ENCODE data around the gene DIPK2B. TPM values are rescaled to one million over a fixed set of nuclear protein-coding genes. Genes with fewer than 3 reads are reported as not detected.

DIPK2B gene
- total and polyA plus RNA-seq, 10 of the 15 experiments (the other 5 are each of a cell fraction or from before 2014, with no cell fraction given) = not detected

- ATAC-seq (no peak), DNase-seq (ENCODE audit: low read depth, low spot score) (no peak), FAIRE-seq (no peak)
- CTCF ChIA-PET = no interaction called here
- in situ Hi-C loops (cut with MboI) = no loop called here
- H3K4me3 ChIP-seq = no peak overlapping the region
- no peaks in the 10 kb centered on the region for H3K27me3 ChIP-seq (replicated peaks in 1 of 2; ENCODE audit: control insufficient read depth in 2 of 2, insufficient read depth in 2 of 2, low read length in 1 of 2)
- POLR2A ChIA-PET = no interaction called here
- H3K4me1 ChIP-seq (ENCODE audit: control insufficient read depth, insufficient read depth, low read length) = no peaks in the 10 kb centered on the region
- H3K27ac ChIP-seq (ENCODE audit: control insufficient read depth, insufficient read depth) = no peak overlapping the region
- no peaks in the 10 kb centered on the region for H3K36me3 ChIP-seq (ENCODE audit: control insufficient read depth in 2 of 2, insufficient read depth in 2 of 2, low read length in 1 of 2)
- no peak overlapping the region for H2AFZ ChIP-seq (ENCODE audit: control insufficient read depth, low read depth, low read length)
- no peaks in the 10 kb centered on the region for H3K9me3 ChIP-seq (replicated peaks; ENCODE audit: control insufficient read depth, insufficient read depth, low read length)
- no peak overlapping the region for H3K4me2 ChIP-seq (ENCODE audit: control insufficient read depth, insufficient read depth)
- intact Hi-C loops (cut with micrococcal nuclease; ENCODE audit: unreplicated experiment) = no loop called here
- RAD21 ChIA-PET (ENCODE audit: unreplicated experiment) = no interaction called here
- SMC1A ChIA-PET (ENCODE audit: uncharacterized antibody, unreplicated experiment) = no interaction called here
- no TSS peak for BruUV-seq (replicated peaks)
- H3K9ac ChIP-seq (ENCODE audit: control insufficient read depth, insufficient read depth, low read length) = no peak overlapping the region
- no peaks in the 10 kb centered on the region for H4K20me1 ChIP-seq (ENCODE audit: control insufficient read depth, insufficient read depth)
- no peaks in the 10 kb centered on the region for H3K79me2 ChIP-seq (ENCODE audit: control insufficient read depth, insufficient read depth, low read length)
- no peak for TF ChIP-seq ZSCAN29 (IDR thresholded peaks at IDR 0.05)
- TF ChIP-seq MLLT1 (IDR thresholded peaks at IDR 0.05) = no peak
- TF ChIP-seq KDM1A (IDR thresholded peaks at IDR 0.05; ENCODE audit: borderline replicate concordance) = no peak
- TF ChIP-seq ZNF24 (IDR thresholded peaks at IDR 0.05) = no peak
- TF ChIP-seq, protein P1, sequence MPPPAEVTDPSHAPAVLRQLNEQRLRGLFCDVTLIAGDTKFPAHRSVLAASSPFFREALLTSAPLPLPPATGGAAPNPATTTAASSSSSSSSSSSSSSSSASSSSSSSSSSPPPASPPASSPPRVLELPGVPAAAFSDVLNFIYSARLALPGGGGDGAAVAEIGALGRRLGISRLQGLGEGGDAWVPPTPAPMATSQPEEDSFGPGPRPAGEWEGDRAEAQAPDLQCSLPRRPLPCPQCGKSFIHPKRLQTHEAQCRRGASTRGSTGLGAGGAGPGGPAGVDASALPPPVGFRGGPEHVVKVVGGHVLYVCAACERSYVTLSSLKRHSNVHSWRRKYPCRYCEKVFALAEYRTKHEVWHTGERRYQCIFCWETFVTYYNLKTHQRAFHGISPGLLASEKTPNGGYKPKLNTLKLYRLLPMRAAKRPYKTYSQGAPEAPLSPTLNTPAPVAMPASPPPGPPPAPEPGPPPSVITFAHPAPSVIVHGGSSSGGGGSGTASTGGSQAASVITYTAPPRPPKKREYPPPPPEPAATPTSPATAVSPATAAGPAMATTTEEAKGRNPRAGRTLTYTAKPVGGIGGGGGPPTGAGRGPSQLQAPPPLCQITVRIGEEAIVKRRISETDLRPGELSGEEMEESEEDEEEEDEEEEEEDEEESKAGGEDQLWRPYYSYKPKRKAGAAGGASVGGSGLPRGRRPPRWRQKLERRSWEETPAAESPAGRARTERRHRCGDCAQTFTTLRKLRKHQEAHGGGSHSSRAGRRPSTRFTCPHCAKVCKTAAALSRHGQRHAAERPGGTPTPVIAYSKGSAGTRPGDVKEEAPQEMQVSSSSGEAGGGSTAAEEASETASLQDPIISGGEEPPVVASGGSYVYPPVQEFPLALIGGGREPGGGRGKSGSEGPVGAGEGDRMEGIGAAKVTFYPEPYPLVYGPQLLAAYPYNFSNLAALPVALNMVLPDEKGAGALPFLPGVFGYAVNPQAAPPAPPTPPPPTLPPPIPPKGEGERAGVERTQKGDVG (CRISPR knock-in tag; IDR thresholded peaks at IDR 0.05) = no peak
- no peak for TF ChIP-seq ASH2L (IDR thresholded peaks at IDR 0.05; ENCODE audit: borderline replicate concordance, low read depth)
- TF ChIP-seq STAT1 (conservative IDR thresholded peaks at IDR 0.05) = no peak
- TF ChIP-seq RELB (IDR thresholded peaks at IDR 0.05; ENCODE audit: low read depth) = no peak
- TF ChIP-seq EP300 (IDR thresholded peaks at IDR 0.05; ENCODE audit: borderline replicate concordance in 1 of 2, control insufficient read depth in 1 of 2, low read depth in 2 of 2, low read length in 2 of 2) = no peak
- TF ChIP-seq FOXK2 (IDR thresholded peaks at IDR 0.05) = no peak
- TF ChIP-seq CREM (IDR thresholded peaks at IDR 0.05; ENCODE audit: low read depth) = no peak
- no peak for TF ChIP-seq NFYA (IDR thresholded peaks at IDR 0.05; ENCODE audit: borderline replicate concordance, low read depth, low read length)
- TF ChIP-seq BHLHE40 (IDR thresholded peaks at IDR 0.05; ENCODE audit: borderline replicate concordance in 1 of 2, low read depth in 2 of 2, low read length in 1 of 2) = no peak
- no peak for TF ChIP-seq SMAD1 (IDR thresholded peaks at IDR 0.05; ENCODE audit: low read depth, partially characterized antibody)
- no peak for TF ChIP-seq MTA2 (IDR thresholded peaks at IDR 0.05; ENCODE audit: low read depth)
- TF ChIP-seq SUZ12 (IDR thresholded peaks at IDR 0.05; ENCODE audit: unreplicated experiment) = no peak
- TF ChIP-seq TBL1XR1 (IDR thresholded peaks at IDR 0.05; ENCODE audit: low read depth, low read length) = no peak
- TF ChIP-seq ETV6 (conservative IDR thresholded peaks at IDR 0.05 in 1 of 2, IDR thresholded peaks at IDR 0.05 in 1 of 2; ENCODE audit: borderline replicate concordance in 1 of 2, low read depth in 1 of 2) = no peak
- TF ChIP-seq MYC (IDR thresholded peaks at IDR 0.05; ENCODE audit: insufficient read depth, insufficient read length, insufficient replicate concordance, low read length, severe bottlenecking) = no peak
Observed at GRCh38 chrX:45154462-45154861, 46.2 kb downstream of the DIPK2B start.

Data from GM12878 (cell line).